Measurements from ENCODE around the gene COL4A3. TPM values are rescaled to one million over a fixed set of nuclear protein-coding genes. Genes with fewer than 3 reads are reported as not detected.

COL4A3 gene
- total RNA-seq, 1 donor from 2014 or later = 0.34 TPM

DNA sequence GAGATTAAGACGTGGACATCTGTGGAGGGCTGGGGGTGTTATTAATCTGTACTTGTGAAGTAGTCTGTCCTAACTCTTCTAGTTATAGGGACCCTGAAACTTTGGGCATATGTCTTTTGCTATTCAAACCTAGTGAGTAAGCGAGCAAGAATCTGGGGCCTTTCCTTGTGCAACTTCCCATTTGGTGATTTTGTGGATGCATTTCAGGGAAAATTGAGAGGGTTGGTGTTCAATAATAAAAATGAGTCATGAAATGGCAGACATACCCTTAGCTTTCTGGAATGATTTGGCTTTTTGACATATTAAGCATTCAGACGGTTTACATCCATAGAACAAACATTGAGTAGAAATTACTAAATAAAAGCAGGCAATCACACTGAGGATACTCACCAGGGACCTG lies 17.4 kb upstream of the COL4A3 start:
- TF ChIP-seq, protein P1, sequence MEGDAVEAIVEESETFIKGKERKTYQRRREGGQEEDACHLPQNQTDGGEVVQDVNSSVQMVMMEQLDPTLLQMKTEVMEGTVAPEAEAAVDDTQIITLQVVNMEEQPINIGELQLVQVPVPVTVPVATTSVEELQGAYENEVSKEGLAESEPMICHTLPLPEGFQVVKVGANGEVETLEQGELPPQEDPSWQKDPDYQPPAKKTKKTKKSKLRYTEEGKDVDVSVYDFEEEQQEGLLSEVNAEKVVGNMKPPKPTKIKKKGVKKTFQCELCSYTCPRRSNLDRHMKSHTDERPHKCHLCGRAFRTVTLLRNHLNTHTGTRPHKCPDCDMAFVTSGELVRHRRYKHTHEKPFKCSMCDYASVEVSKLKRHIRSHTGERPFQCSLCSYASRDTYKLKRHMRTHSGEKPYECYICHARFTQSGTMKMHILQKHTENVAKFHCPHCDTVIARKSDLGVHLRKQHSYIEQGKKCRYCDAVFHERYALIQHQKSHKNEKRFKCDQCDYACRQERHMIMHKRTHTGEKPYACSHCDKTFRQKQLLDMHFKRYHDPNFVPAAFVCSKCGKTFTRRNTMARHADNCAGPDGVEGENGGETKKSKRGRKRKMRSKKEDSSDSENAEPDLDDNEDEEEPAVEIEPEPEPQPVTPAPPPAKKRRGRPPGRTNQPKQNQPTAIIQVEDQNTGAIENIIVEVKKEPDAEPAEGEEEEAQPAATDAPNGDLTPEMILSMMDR (IDR thresholded peaks at IDR 0.05; ENCODE audit: unreplicated experiment) = no peak
- no peaks in the 10 kb centered on the region for H3K27me3 Mint-ChIP-seq
- H3K4me1 Mint-ChIP-seq (ENCODE audit: low read depth) = no peaks in the 10 kb centered on the region
- no peaks in the 10 kb centered on the region for H3K36me3 Mint-ChIP-seq (ENCODE audit: insufficient read depth)
- H3K27ac Mint-ChIP-seq = no peak overlapping the region
- no peaks in the 10 kb centered on the region for H3K9me3 Mint-ChIP-seq (ENCODE audit: low read depth)
- no peak overlapping the region for H3K4me3 Mint-ChIP-seq (ENCODE audit: low read depth)
- DNase-seq (ENCODE audit: low spot score, unreplicated experiment) = no peak

- Mint-ChIP-seq H3K27ac (no peak overlapping the region), H3K9me3 (ENCODE audit: low read depth) (no peaks in the 10 kb centered on the region), H3K4me3 (ENCODE audit: low read depth) (no peak overlapping the region), H3K4me1 (ENCODE audit: low read depth) (no peaks in the 10 kb centered on the region), H3K36me3 (ENCODE audit: insufficient read depth) (no peaks in the 10 kb centered on the region), H3K27me3 (no peaks in the 10 kb centered on the region)
- TF ChIP-seq, protein P1 (IDR thresholded peaks at IDR 0.05; ENCODE audit: unreplicated experiment) = no peak
- DNase-seq (ENCODE audit: low spot score, unreplicated experiment) = no peak
These were observed 16.3 kb upstream of the COL4A3 start for GRCh38 chr2:227148106-227148505.

DNA sequence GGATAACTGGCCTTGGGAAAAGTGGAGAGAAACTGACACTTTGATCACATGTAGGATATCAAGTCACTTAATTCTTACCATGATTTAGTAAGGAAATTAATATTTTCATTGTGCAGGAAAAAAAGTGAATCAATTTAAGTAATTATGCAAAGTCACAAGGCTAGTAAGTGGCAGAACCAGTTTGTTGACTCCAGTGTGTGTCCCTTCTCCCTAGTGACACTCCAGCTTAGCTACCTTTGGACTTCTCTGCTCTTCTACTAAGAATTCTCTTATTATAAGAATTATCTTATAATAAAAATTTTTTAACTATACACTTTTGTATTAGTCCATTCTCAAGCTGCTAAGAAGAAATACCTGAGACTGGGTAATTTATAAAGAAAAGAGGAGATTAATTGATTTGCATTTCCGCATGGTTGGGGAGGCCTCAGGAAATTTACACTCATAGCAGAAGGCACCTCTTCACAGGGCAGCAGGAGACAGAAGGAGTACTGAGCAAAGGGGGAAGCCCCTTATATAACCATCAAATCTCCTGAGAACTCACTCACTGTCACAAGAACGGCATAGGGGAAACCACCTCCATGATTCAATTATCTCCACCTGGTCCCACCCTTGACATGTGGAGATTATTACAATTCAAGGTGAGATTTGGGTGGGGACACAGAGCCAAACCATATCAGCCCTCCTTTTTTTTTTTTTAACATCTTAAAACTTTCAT lies 14.0 kb upstream of the COL4A3 start:
- Mint-ChIP-seq H3K36me3 (ENCODE audit: insufficient read depth) (no peaks in the 10 kb centered on the region), H3K27me3 (peaks cover 16% of the 10 kb centered on the region), H3K4me3 (ENCODE audit: low read depth) (no peak overlapping the region), H3K9me3 (ENCODE audit: low read depth) (no peaks in the 10 kb centered on the region), H3K27ac (no peak overlapping the region), H3K4me1 (ENCODE audit: low read depth) (no peaks in the 10 kb centered on the region)
- DNase-seq (ENCODE audit: low spot score, unreplicated experiment) = no peak
- TF ChIP-seq, protein P1 (IDR thresholded peaks at IDR 0.05; ENCODE audit: unreplicated experiment) = no peak

DNA sequence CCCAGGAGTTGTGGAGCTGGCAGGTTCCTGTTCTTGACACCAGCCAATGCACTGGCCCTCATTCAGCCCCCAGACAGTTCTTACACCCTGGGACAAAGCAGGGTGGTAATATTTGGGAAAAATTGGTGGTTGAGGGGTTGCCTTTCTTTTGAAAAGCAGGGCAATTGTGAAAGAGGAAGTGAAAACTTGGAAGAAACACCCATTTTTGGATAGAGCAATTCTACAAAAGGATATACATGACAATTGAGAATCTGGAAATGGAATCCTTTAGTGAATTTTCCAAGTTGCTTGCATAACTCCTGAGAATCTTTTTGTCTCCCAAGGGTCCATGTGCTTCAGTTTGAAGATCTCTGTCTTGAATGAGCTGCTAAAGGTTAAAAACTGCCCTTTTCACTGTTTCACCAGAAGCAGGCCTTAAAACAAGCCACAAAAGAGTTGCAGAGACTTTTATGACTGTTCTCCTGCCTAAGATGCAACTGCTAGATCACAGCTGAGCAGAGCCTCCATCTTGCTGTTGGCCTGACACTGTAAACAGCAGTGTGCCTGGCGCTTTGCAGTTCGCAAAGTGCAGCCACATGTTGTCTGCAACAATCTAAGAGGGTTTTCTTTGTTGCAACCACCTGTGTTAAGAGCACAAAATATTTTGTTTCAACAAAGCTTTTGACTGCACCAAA lies 12.2 kb upstream of the COL4A3 start:
- peaks cover 18% of the 10 kb centered on the region for H3K27me3 Mint-ChIP-seq
- no peak overlapping the region for H3K27ac Mint-ChIP-seq
- H3K4me1 Mint-ChIP-seq (ENCODE audit: low read depth) = no peaks in the 10 kb centered on the region
- no peak overlapping the region for H3K4me3 Mint-ChIP-seq (ENCODE audit: low read depth)
- no peaks in the 10 kb centered on the region for H3K36me3 Mint-ChIP-seq (ENCODE audit: insufficient read depth)
- no peaks in the 10 kb centered on the region for H3K9me3 Mint-ChIP-seq (ENCODE audit: low read depth)
- TF ChIP-seq, protein P1 (IDR thresholded peaks at IDR 0.05; ENCODE audit: unreplicated experiment) = no peak
- no peak for DNase-seq (ENCODE audit: low spot score, unreplicated experiment)

GRCh38 chr2:227153307-227153706 lies 11.1 kb upstream of the COL4A3 start:
- no peak overlapping the region for H3K27ac Mint-ChIP-seq
- H3K36me3 Mint-ChIP-seq (ENCODE audit: insufficient read depth) = no peaks in the 10 kb centered on the region
- no peaks in the 10 kb centered on the region for H3K9me3 Mint-ChIP-seq (ENCODE audit: low read depth)

More at GRCh38 chr2:227153307-227153706, 11.1 kb upstream of the COL4A3 start:
- no peak for DNase-seq (ENCODE audit: low spot score, unreplicated experiment)
- Mint-ChIP-seq H3K4me3 (ENCODE audit: low read depth) (no peak overlapping the region), H3K4me1 (ENCODE audit: low read depth) (no peaks in the 10 kb centered on the region), H3K27me3 (peaks cover 18% of the 10 kb centered on the region)
- TF ChIP-seq, protein P1 (IDR thresholded peaks at IDR 0.05; ENCODE audit: unreplicated experiment) = no peak
